H1 (cell line): ENCODE data around the gene PIAS3. TPM values are rescaled to one million over a fixed set of nuclear protein-coding genes. Genes with fewer than 3 reads are reported as not detected.
A peak's percentile ranks its signal among the peaks of the same experiment; 100 is the strongest.

Experiments used
- CTCF ChIA-PET: fragments of 300-600 bp; sonication (Branson Sonifier 250); formaldehyde crosslinking; loops from one replicate; lab custom pipeline; 2021; ENCODE audit not compliant: partially characterized antibody; lab: Charles Lee
- POLR2A ChIA-PET: fragments of 300-600 bp; sonication (Branson Sonifier 250); formaldehyde crosslinking; loops from one replicate; lab custom pipeline; 2021; ENCODE audit warnings: inconsistent platforms; ENCODE audit not compliant: partially characterized antibody; lab: Charles Lee
- DNase-seq, 2 experiments: peaks; one replicate each; pipeline versions ENCODE4 v3.0.0 to v3.0.0-alpha.2; 2010 to 2022; ENCODE audit warnings: low spot score in 2 of 2, low read depth in 1 of 2, mixed read lengths in 1 of 2
- FAIRE-seq: peaks from 2 replicates; lab custom pipeline; 2011; peaks lifted over from hg19 to GRCh38; lab: Jason Lieb, UNC
- H2AFZ ChIP-seq: 2 replicates; pipeline ENCODE4 v1.8.1; 2012; ENCODE audit warnings: low read length, inconsistent platforms
- H2AK5ac ChIP-seq: 2 replicates; pipeline ENCODE4 v1.6.1; 2013; ENCODE audit warnings: low read depth, low read length
- H2BK120ac ChIP-seq: replicated peaks from 2 replicates; pipeline ENCODE3; 2013; ENCODE audit warnings: low read depth, low read length, inconsistent platforms
- H2BK12ac ChIP-seq: 2 replicates; pipeline ENCODE4 v1.6.1; 2013; ENCODE audit warnings: low read depth, low read length
- H2BK15ac ChIP-seq: 2 replicates; pipeline ENCODE4 v1.6.1; 2013; ENCODE audit warnings: low read length
- H2BK20ac ChIP-seq: 2 replicates; pipeline ENCODE4 v1.6.1; 2013; ENCODE audit warnings: low read length
- H2BK5ac ChIP-seq: 2 replicates; pipeline ENCODE4 v1.6.1; 2013; ENCODE audit warnings: low read depth, low read length
- H3K14ac ChIP-seq: 2 replicates; pipeline ENCODE4 v1.6.1; 2013; ENCODE audit warnings: inconsistent platforms; ENCODE audit not compliant: insufficient read length
- H3K18ac ChIP-seq: 2 replicates; pipeline ENCODE4 v1.6.1; 2013; ENCODE audit warnings: low read length; ENCODE audit errors: extremely low read depth
- H3K23ac ChIP-seq: 2 replicates; pipeline ENCODE4 v1.6.1; 2013; ENCODE audit warnings: inconsistent platforms; ENCODE audit not compliant: insufficient read length
- H3K23me2 ChIP-seq: 2 replicates; pipeline ENCODE4 v1.6.1; 2013; ENCODE audit warnings: low read depth, low read length
- H3K27ac ChIP-seq: 2 replicates; pipeline ENCODE4 v1.6.1; 2011; ENCODE audit warnings: low read depth, low read length, inconsistent platforms
- H3K27me3 ChIP-seq, 4 experiments: replicated peaks in 1 of 4; 1 replicate in 1 of 4; 2 replicates in 3 of 4; pipeline versions ENCODE4 v1.6.1 to v1.8.1; 2011 to 2013; ENCODE audit warnings: low read length in 3 of 4, mild to moderate bottlenecking in 3 of 4, inconsistent platforms in 2 of 4, mixed read lengths in 2 of 4, moderate library complexity in 1 of 4; ENCODE audit not compliant: control insufficient read depth in 3 of 4, insufficient read depth in 3 of 4; ENCODE audit errors: extremely low read depth in 1 of 4
- H3K36me3 ChIP-seq, 4 experiments: 2 replicates each; pipeline versions ENCODE4 v1.6.1 to v1.8.1; 2011 to 2013; ENCODE audit warnings: mild to moderate bottlenecking in 4 of 4, low read length in 3 of 4, moderate library complexity in 2 of 4, control low read depth in 1 of 4, inconsistent platforms in 1 of 4; ENCODE audit not compliant: insufficient read depth in 4 of 4, control insufficient read depth in 2 of 4
- H3K4ac ChIP-seq: replicated peaks from 2 replicates; pipeline ENCODE3; 2013; ENCODE audit warnings: low read length, low read depth, mixed read lengths, inconsistent platforms; ENCODE audit not compliant: insufficient read length
- H3K4me1 ChIP-seq, 4 experiments: replicated peaks in 1 of 4; 1 replicate in 1 of 4; 2 replicates in 3 of 4; pipeline versions ENCODE4 v1.6.1 to v1.8.1; 2011 to 2013; ENCODE audit warnings: low read length in 3 of 4, inconsistent platforms in 2 of 4, mixed read lengths in 1 of 4; ENCODE audit not compliant: insufficient read depth in 4 of 4, control insufficient read depth in 3 of 4
- H3K4me2 ChIP-seq, 2 experiments: 2 replicates each; pipeline versions ENCODE4 v1.6.1 to v1.8.1; 2011 to 2013; ENCODE audit warnings: low read depth in 2 of 2, low read length in 2 of 2, control low read depth in 1 of 2, inconsistent platforms in 1 of 2, mild to moderate bottlenecking in 1 of 2; ENCODE audit not compliant: insufficient read depth in 1 of 2
- H3K4me3 ChIP-seq, 4 experiments: fragments of 200-600, 300-600 bp in 1 of 4; sonication (generic), shearing (Covaris generic), sonication (Bioruptor Twin) in 1 of 4; 2 replicates each; pipeline versions ENCODE4 v1.5.1 to v1.8.1; 2011 to 2016; ENCODE audit warnings: low read length in 4 of 4, low read depth in 3 of 4, control low read depth in 2 of 4, inconsistent platforms in 2 of 4, mild to moderate bottlenecking in 2 of 4, mixed read lengths in 1 of 4, moderate library complexity in 1 of 4; ENCODE audit not compliant: insufficient read depth in 2 of 4; ENCODE audit errors: extremely low read depth in 1 of 4
- H3K56ac ChIP-seq: replicated peaks from 2 replicates; pipeline ENCODE3; 2013; ENCODE audit warnings: low read depth, mild to moderate bottlenecking, mixed read lengths, low read length, inconsistent platforms; ENCODE audit not compliant: insufficient read length
- H3K79me1 ChIP-seq: 2 replicates; pipeline ENCODE4 v1.6.1; 2013; ENCODE audit warnings: low read depth, low read length, control low read depth
- H3K79me2 ChIP-seq, 2 experiments: 2 replicates each; pipeline versions ENCODE4 v1.6.1 to v1.8.1; 2012 to 2013; ENCODE audit warnings: low read length in 2 of 2, mild to moderate bottlenecking in 2 of 2, inconsistent platforms in 1 of 2; ENCODE audit not compliant: insufficient read depth in 2 of 2, control insufficient read depth in 1 of 2
- H3K9ac ChIP-seq, 4 experiments: replicated peaks in 1 of 4; 1 replicate in 1 of 4; 2 replicates in 3 of 4; pipeline versions ENCODE4 v1.6.1 to v1.8.1; 2011 to 2013; ENCODE audit warnings: low read depth in 3 of 4, low read length in 3 of 4, control low read depth in 2 of 4, mild to moderate bottlenecking in 2 of 4, moderate library complexity in 2 of 4, inconsistent platforms in 1 of 4; ENCODE audit errors: extremely low read depth in 1 of 4
- H3K9me3 ChIP-seq, 2 experiments: 2 replicates each; pipeline versions ENCODE4 v1.6.1 to v1.8.1; 2012 to 2013; ENCODE audit warnings: mild to moderate bottlenecking in 2 of 2, moderate library complexity in 2 of 2, control low read depth in 1 of 2, inconsistent platforms in 1 of 2, low read depth in 1 of 2, low read length in 1 of 2, mixed read lengths in 1 of 2; ENCODE audit not compliant: insufficient read depth in 2 of 2
- H4K20me1 ChIP-seq, 2 experiments: replicated peaks in 1 of 2; 2 replicates each; pipeline versions ENCODE3 to v1.8.1; 2011 to 2013; ENCODE audit warnings: inconsistent platforms in 2 of 2, low read length in 2 of 2, mild to moderate bottlenecking in 1 of 2; ENCODE audit not compliant: insufficient read depth in 2 of 2, control insufficient read depth in 1 of 2
- H4K5ac ChIP-seq: 2 replicates; pipeline ENCODE4 v1.6.1; 2013; ENCODE audit warnings: low read length, low read depth, mixed read lengths, inconsistent platforms; ENCODE audit not compliant: insufficient read length
- H4K8ac ChIP-seq: 2 replicates; pipeline ENCODE4 v1.8.0; 2013; ENCODE audit warnings: mild to moderate bottlenecking, moderate library complexity, low read length, inconsistent platforms; ENCODE audit not compliant: insufficient read depth; ENCODE audit errors: extremely low read depth
- H4K91ac ChIP-seq: replicated peaks from 2 replicates; pipeline ENCODE3; 2013; ENCODE audit warnings: low read length, mixed read lengths, inconsistent platforms; ENCODE audit not compliant: insufficient read length
- MAX ChIP-seq: IDR thresholded peaks from 2 replicates; pipeline ENCODE4 v1.6.1; 2012; ENCODE audit warnings: inconsistent platforms
- WGBS, 2 experiments: shearing (Covaris generic) in 1 of 2; methylation state at CpG; one replicate each; pipeline versions ENCODE4 v1.1.6 to v1.1.7; 2013 to 2015; ENCODE audit warnings: low lambda C conversion rate in 2 of 2, mixed read lengths in 2 of 2, inconsistent platforms in 1 of 2, low coverage in 1 of 2, missing lambda C conversion rate in 1 of 2; ENCODE audit not compliant: insufficient replicate concordance in 2 of 2, insufficient coverage in 1 of 2, insufficient read length in 1 of 2; ENCODE audit errors: extremely low coverage in 1 of 2, missing lambda C conversion rate in 1 of 2; 5-methylcytosine and 5-hydroxymethylcytosine counted together
- polyA plus RNA-seq, 7 experiments: library from polyadenylated mRNA; depleted of rRNA in 3 of 7; stranded (reverse) in 5 of 7; unstranded in 2 of 7; fragments of >200 nt in 5 of 7; fragments of 200-250 nt in 2 of 7; gene quantifications; 1 replicate in 5 of 7; 2 replicates in 1 of 7; 4 replicates in 1 of 7; pipeline versions ENCODE4 v1.2.1 to v1.2.3, GENCODE V29; 2011 to 2013; ENCODE audit warnings: missing spikeins in 2 of 7, mixed read lengths in 2 of 7
- total RNA-seq: library from RNA; stranded (reverse); fragmentation: NEBNext Ultra II Directional; extraction: Animal tissue kit (Norgen Biotek cat#: 25700); gene quantifications from 2 replicates; pipeline ENCODE4 v1.2.1, GENCODE V29; 2021

PIAS3 gene
- total and polyA plus RNA-seq, 2 of the 8 experiments (the other 6 are each of a cell fraction or from before 2014, with no cell fraction given): 36.7 to 49.9 TPM

DNA sequence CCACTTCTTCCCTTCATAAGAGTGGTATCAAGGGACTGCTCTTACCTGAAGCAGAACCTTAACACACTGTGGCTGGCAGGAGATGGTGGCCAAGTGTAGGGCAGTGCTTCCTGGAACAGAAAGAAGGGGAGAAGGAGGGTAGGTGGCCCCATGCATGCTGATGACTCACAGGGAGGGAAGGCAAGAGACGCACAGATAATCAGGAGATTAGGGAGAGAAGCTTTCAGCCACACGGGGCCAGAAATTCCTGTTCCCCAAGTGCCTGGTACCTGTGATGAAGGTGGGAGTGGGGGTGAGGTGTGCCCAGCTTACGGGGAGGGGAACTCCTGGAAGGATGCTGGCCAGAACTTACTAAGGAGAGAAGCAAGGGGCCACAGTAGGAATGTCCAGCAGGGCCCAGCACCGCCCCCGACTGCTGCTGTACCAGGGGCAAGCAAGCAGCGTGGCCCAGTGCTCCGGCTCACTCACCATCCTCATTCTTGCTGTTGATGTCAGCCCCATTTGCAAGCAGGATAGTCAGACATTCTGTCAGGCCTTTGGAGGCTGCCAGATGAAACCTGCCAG lies 19.1 kb upstream of the PIAS3 start:
- no peaks in the 10 kb centered on the region for H3K79me2 ChIP-seq
- no peak for FAIRE-seq
- no peak overlapping the region for H3K4ac ChIP-seq
- no peaks in the 10 kb centered on the region for H3K23me2 ChIP-seq
- H3K27me3 ChIP-seq: peaks cover 0 to 9% (median 7%) of the 10 kb centered on the region in 4 experiments; a peak in 6 of 7 replicates
- CTCF ChIA-PET: interaction anchor here (4.0 to 6.5 kb wide), 2 partner anchors 14 to 32 kb away, joined by 30 to 62 read pairs; partner anchors contain the start of gene NUDT17
- peaks cover 0 to 10% (median 6%) of the 10 kb centered on the region in 4 experiments; a peak in 5 of 7 replicates for H3K4me1 ChIP-seq
- H3K14ac ChIP-seq: no peak overlapping the region
- 89% methylated on average over 6 of the region's 7 CpGs; no CpG with 5 or more reads in 1 of the 2 experiments for WGBS, 2 experiments
- no peak overlapping the region for H3K9ac ChIP-seq
- H2BK12ac ChIP-seq: no peak overlapping the region
- no peak overlapping the region for H4K91ac ChIP-seq
- H2BK5ac ChIP-seq: no peak overlapping the region
- no peaks in the 10 kb centered on the region for H3K36me3 ChIP-seq
- TF ChIP-seq MAX: no peak
- H2BK20ac ChIP-seq: no peak overlapping the region
- no peaks in the 10 kb centered on the region for H3K79me1 ChIP-seq
- no peak overlapping the region for H3K18ac ChIP-seq
- peak overlapping the region; percentile 75; the same call in 1 of the 2 replicates for H2BK15ac ChIP-seq
- POLR2A ChIA-PET: interaction anchor here (0.8 to 2.7 kb wide), 3 partner anchors 14 to 49 kb away, joined by 3 to 10 read pairs (median 6); partner anchors contain the start of genes PIAS3 and RBM8A
- no peaks in the 10 kb centered on the region for H3K9me3 ChIP-seq
- no peak overlapping the region for H2AFZ ChIP-seq
- no peak overlapping the region for H4K5ac ChIP-seq
- no peak for DNase-seq
- no peaks in the 10 kb centered on the region for H4K20me1 ChIP-seq
- no peak overlapping the region for H2BK120ac ChIP-seq
- H3K4me2 ChIP-seq: no peak overlapping the region
- H3K4me3 ChIP-seq: no peak overlapping the region
- H4K8ac ChIP-seq: no peak overlapping the region
- no peak overlapping the region for H3K23ac ChIP-seq
- no peak overlapping the region for H2AK5ac ChIP-seq
- H3K56ac ChIP-seq: no peak overlapping the region
- no peak overlapping the region for H3K27ac ChIP-seq
